Measurements from ENCODE around the gene C13orf46. TPM values are rescaled to one million over a fixed set of nuclear protein-coding genes. Genes with fewer than 3 reads are reported as not detected.

C13orf46 gene
- polyA plus RNA-seq, 2 of the 4 experiments (the other 2 are of a cell fraction) = 0.05 to 0.13 TPM

DNA sequence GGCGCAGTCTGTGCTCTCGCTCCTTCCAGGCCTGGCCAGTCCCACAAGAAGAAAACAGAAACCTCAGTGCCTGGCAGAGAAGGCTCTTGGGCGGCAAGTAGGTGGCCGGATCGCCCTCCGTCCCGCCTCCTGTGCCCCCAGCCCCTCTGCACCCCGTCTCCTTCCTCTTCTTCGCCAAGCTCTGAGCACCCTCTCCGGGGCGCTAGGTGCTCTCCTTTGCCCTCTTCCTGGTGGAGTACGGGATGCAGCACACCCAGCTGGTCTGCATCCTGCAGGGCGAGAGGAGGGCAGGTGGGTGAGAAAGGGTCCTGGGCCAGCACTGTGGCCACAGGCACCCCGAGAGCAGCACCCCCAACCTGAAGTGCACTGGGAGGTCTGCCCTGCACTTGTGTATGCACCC is 17.3 kb downstream of the C13orf46 start:
- H3K4me2 ChIP-seq = no peak overlapping the region
- TF ChIP-seq CHD2 (IDR thresholded peaks at IDR 0.05; ENCODE audit: low read length, partially characterized antibody) = no peak
- TF ChIP-seq SMC3 (IDR thresholded peaks at IDR 0.05) = no peak
- no peak for TF ChIP-seq ZSCAN20 (CRISPR knock-in tag; IDR thresholded peaks at IDR 0.05)
- TF ChIP-seq, protein P1, sequence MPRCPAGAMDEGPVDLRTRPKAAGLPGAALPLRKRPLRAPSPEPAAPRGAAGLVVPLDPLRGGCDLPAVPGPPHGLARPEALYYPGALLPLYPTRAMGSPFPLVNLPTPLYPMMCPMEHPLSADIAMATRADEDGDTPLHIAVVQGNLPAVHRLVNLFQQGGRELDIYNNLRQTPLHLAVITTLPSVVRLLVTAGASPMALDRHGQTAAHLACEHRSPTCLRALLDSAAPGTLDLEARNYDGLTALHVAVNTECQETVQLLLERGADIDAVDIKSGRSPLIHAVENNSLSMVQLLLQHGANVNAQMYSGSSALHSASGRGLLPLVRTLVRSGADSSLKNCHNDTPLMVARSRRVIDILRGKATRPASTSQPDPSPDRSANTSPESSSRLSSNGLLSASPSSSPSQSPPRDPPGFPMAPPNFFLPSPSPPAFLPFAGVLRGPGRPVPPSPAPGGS (IDR thresholded peaks at IDR 0.05) = no peak
- TF ChIP-seq, protein P2, sequence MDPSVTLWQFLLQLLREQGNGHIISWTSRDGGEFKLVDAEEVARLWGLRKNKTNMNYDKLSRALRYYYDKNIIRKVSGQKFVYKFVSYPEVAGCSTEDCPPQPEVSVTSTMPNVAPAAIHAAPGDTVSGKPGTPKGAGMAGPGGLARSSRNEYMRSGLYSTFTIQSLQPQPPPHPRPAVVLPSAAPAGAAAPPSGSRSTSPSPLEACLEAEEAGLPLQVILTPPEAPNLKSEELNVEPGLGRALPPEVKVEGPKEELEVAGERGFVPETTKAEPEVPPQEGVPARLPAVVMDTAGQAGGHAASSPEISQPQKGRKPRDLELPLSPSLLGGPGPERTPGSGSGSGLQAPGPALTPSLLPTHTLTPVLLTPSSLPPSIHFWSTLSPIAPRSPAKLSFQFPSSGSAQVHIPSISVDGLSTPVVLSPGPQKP (IDR thresholded peaks at IDR 0.05; ENCODE audit: low read depth, low read length) = no peak
- no peak for TF ChIP-seq PHF8 (IDR thresholded peaks at IDR 0.05; ENCODE audit: borderline replicate concordance, low read depth)
- no peak for TF ChIP-seq MAFK (IDR thresholded peaks at IDR 0.05; ENCODE audit: partially characterized antibody)
- H3K27ac ChIP-seq = no peak overlapping the region
- no peak overlapping the region for H3K4me3 ChIP-seq
- CTCF ChIA-PET = no interaction called here
- ATAC-seq (no peak), DNase-seq (ENCODE audit: low read depth in 1 of 2, low spot score in 1 of 2) (no peak), FAIRE-seq (no peak)
- WGBS (ENCODE audit: missing lambda C conversion rate) = 72% methylated on average over 13 of the region's 14 CpGs
- 0 out of 3 replicates have a peak, but pooled peaks cover 3% of the 10 kb centered on the region for H3K9me3 ChIP-seq
- POLR2A ChIA-PET = no interaction called here
- no peaks in the 10 kb centered on the region for H3K4me1 ChIP-seq

DNA sequence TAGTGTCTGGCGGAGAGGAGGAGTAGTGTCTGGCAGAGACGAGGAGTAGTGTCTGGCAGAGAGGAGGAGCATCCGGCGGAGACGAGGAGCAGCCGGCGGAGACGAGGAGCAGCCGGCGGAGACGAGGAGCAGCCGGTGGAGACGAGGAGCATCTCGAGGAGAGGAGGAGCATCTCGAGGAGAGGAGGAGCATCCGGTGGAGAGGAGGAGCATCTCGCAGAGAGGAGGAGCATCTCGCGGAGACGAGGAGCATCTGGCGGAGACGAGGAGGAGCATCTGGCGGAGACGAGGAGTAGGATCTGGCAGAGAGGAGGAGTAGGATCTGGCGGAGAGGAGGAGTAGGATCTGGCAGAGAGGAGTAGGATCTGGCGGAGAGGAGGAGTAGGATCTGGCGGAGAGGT is 18.2 kb downstream of the C13orf46 start:
- WGBS (ENCODE audit: missing lambda C conversion rate) = 84% methylated on average over 27 of the region's 27 CpGs
- TF ChIP-seq MYC (IDR thresholded peaks at IDR 0.05; ENCODE audit: borderline replicate concordance, low read length) (no peak), CEBPB (IDR thresholded peaks at IDR 0.05) (no peak)
- TF ChIP-seq, protein P3, sequence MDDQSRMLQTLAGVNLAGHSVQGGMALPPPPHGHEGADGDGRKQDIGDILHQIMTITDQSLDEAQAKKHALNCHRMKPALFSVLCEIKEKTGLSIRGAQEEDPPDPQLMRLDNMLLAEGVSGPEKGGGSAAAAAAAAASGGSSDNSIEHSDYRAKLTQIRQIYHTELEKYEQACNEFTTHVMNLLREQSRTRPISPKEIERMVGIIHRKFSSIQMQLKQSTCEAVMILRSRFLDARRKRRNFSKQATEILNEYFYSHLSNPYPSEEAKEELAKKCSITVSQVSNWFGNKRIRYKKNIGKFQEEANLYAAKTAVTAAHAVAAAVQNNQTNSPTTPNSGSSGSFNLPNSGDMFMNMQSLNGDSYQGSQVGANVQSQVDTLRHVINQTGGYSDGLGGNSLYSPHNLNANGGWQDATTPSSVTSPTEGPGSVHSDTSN (IDR thresholded peaks at IDR 0.05) = no peak
- H3K4me1 ChIP-seq = no peaks in the 10 kb centered on the region
- H3K9me3 ChIP-seq = 0 out of 3 replicates have a peak, but pooled peaks cover 3% of the 10 kb centered on the region
- H3K4me2 ChIP-seq = no peak overlapping the region
- ATAC-seq = no peak
- no peak overlapping the region for H3K4me3 ChIP-seq
- no peak for DNase-seq (ENCODE audit: low read depth in 1 of 2, low spot score in 1 of 2)
- ChIA-PET POLR2A (no interaction called here), CTCF (no interaction called here)
- H3K27ac ChIP-seq = no peak overlapping the region
- no peak for FAIRE-seq

DNA sequence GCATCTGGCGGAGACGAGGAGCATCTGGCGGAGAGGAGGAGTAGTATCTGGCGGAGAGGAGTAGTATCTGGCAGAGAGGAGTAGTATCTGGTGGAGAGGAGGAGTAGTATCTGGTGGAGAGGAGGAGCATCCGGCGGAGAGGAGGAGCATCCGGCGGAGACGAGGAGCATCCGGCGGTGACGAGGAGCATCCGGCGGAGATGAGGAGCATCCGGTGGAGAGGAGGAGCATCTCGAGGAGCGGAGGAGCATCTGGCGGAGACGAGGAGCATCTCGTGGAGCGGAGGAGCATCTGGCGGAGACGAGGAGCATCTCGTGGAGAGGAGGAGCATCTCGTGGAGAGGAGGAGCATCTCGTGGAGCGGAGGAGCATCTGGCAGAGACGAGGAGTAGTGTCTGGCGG is 18.6 kb downstream of the C13orf46 start:
- DNase-seq (ENCODE audit: low read depth in 1 of 2, low spot score in 1 of 2) (no peak), ATAC-seq (no peak), FAIRE-seq (no peak)
- TF ChIP-seq, protein P1 (IDR thresholded peaks at IDR 0.05) = no peak
- TF ChIP-seq RCOR1 (IDR thresholded peaks at IDR 0.05; ENCODE audit: low read depth, low read length) (no peak), CHD2 (IDR thresholded peaks at IDR 0.05; ENCODE audit: low read length, partially characterized antibody) (no peak), ZNF302 (CRISPR knock-in tag; IDR thresholded peaks at IDR 0.05) (no peak), RARB (CRISPR knock-in tag; IDR thresholded peaks at IDR 0.05) (no peak), KDM5A (IDR thresholded peaks at IDR 0.05) (no peak), EHF (CRISPR knock-in tag; IDR thresholded peaks at IDR 0.05) (no peak), HOXA7 (CRISPR knock-in tag; IDR thresholded peaks at IDR 0.05) (no peak), POLR2A (IDR thresholded peaks at IDR 0.05; ENCODE audit: low read length) (no peak), NFE2L2 (conservative IDR thresholded peaks at IDR 0.05; ENCODE audit: low read length) (no peak), RFX5 (IDR thresholded peaks at IDR 0.05) (no peak), SMC3 (IDR thresholded peaks at IDR 0.05) (no peak)
- H3K9me3 ChIP-seq = 0 out of 3 replicates have a peak, but pooled peaks cover 3% of the 10 kb centered on the region
- H3K4me2 ChIP-seq = no peak overlapping the region
- 76% methylated on average over 29 of the region's 29 CpGs for WGBS (ENCODE audit: missing lambda C conversion rate)
- POLR2A ChIA-PET = no interaction called here
- no peak overlapping the region for H3K4me3 ChIP-seq
- CTCF ChIA-PET = no interaction called here
- H3K4me1 ChIP-seq = no peaks in the 10 kb centered on the region
- H3K27ac ChIP-seq = no peak overlapping the region
